GM12878 (cell line): ENCODE data around the gene ICAM2. TPM values are rescaled to one million over a fixed set of nuclear protein-coding genes. Genes with fewer than 3 reads are reported as not detected.

Experiments used
- ATAC-seq: fragments of 200-7000 bp; cut with Tn5 transposase; 3 replicates; pipeline ENCODE4 v1.9.1; 2020; ENCODE audit warnings: mild to moderate bottlenecking, moderate library complexity
- BruUV-seq: library from RNA; stranded (reverse); fragments of 400-500 nt; replicated peaks from 2 replicates; lab custom pipeline; 2021; lab: Mats Ljungman, UMichigan
- CTCF ChIA-PET: fragments of 300-600 bp; sonication (Branson Sonifier 250); formaldehyde crosslinking; extraction: SDS; loops from one replicate; lab custom pipeline; 2021; ENCODE audit warnings: inconsistent platforms; lab: Yijun Ruan, JAX
- POLR2A ChIA-PET: fragments of 350-600 bp; formaldehyde crosslinking; extraction: SDS; loops from one replicate; lab custom pipeline; 2021; ENCODE audit warnings: inconsistent platforms; lab: Charles Lee
- RAD21 ChIA-PET: fragments of 300-600 bp; sonication (Branson Sonifier 250); formaldehyde crosslinking; loops from one replicate; lab custom pipeline; 2023; ENCODE audit warnings: antibody characterized with exemption; ENCODE audit not compliant: unreplicated experiment; lab: Charles Lee
- SMC1A ChIA-PET: fragments of 300-600 bp; sonication (Branson Sonifier 250); formaldehyde crosslinking; loops from one replicate; lab custom pipeline; 2023; ENCODE audit not compliant: unreplicated experiment, uncharacterized antibody; lab: Charles Lee
- DNase-seq: peaks from one replicate; pipeline ENCODE4 v3.0.0-alpha.2; 2011; ENCODE audit warnings: low read depth, low spot score
- FAIRE-seq: peaks from 3 replicates; lab custom pipeline; 2011; peaks lifted over from hg19 to GRCh38; lab: Jason Lieb, UNC
- H2AFZ ChIP-seq: 2 replicates; pipeline ENCODE4 v1.6.0; 2011; ENCODE audit warnings: low read depth, low read length, control low read depth; ENCODE audit not compliant: control insufficient read depth
- H3K27ac ChIP-seq: 2 replicates; pipeline ENCODE4 v1.5.1; 2011; ENCODE audit warnings: control low read depth; ENCODE audit not compliant: control insufficient read depth, insufficient read depth
- H3K27me3 ChIP-seq, 2 experiments: replicated peaks in 1 of 2; 2 replicates each; pipeline versions ENCODE4 v1.6.0 to v1.6.1; 2011; ENCODE audit warnings: low read length in 1 of 2; ENCODE audit not compliant: control insufficient read depth in 2 of 2, insufficient read depth in 2 of 2
- H3K36me3 ChIP-seq, 2 experiments: 2 replicates each; pipeline ENCODE4 v1.5.1; 2011; ENCODE audit warnings: low read length in 1 of 2; ENCODE audit not compliant: control insufficient read depth in 2 of 2, insufficient read depth in 2 of 2
- H3K4me1 ChIP-seq: 2 replicates; pipeline ENCODE4 v1.6.1; 2011; ENCODE audit warnings: mild to moderate bottlenecking, low read length, moderate library complexity, mixed read lengths; ENCODE audit not compliant: control insufficient read depth, insufficient read depth
- H3K4me2 ChIP-seq: 2 replicates; pipeline ENCODE4 v1.6.0; 2011; ENCODE audit warnings: control low read depth; ENCODE audit not compliant: control insufficient read depth, insufficient read depth
- H3K4me3 ChIP-seq: fragments of 200-600 bp; sonication (generic); 2 replicates; pipeline ENCODE4 v1.5.1; 2016
- H3K79me2 ChIP-seq: 2 replicates; pipeline ENCODE4 v1.6.0; 2011; ENCODE audit warnings: low read length; ENCODE audit not compliant: control insufficient read depth, insufficient read depth
- H3K9ac ChIP-seq: 2 replicates; pipeline ENCODE4 v1.8.0; 2011; ENCODE audit warnings: low read length, control low read depth, mixed read lengths; ENCODE audit not compliant: control insufficient read depth, insufficient read depth
- H3K9me3 ChIP-seq: replicated peaks from 3 replicates; pipeline ENCODE4 v1.5.1; 2011; ENCODE audit warnings: mild to moderate bottlenecking, low read length; ENCODE audit not compliant: control insufficient read depth, insufficient read depth
- H4K20me1 ChIP-seq: 2 replicates; pipeline ENCODE4 v1.6.0; 2011; ENCODE audit not compliant: control insufficient read depth, insufficient read depth
- BRCA1 ChIP-seq: IDR thresholded peaks from 2 replicates; pipeline ENCODE4 v1.6.1; 2011; ENCODE audit warnings: low read depth, low read length, improper control_type of control experiment
- CBX3 ChIP-seq: fragments of 200-600 bp; sonication (generic); IDR thresholded peaks from 2 replicates; pipeline ENCODE4 v1.6.1; 2016; ENCODE audit warnings: low read depth, borderline replicate concordance
- CHD2 ChIP-seq: IDR thresholded peaks from 2 replicates; pipeline ENCODE4 v1.6.1; 2011; ENCODE audit warnings: low read depth, low read length, improper control_type of control experiment, borderline replicate concordance
- E2F8 ChIP-seq: fragments of 450-650 bp; IDR thresholded peaks from 2 replicates; pipeline ENCODE4 v1.6.1; 2018; ENCODE audit warnings: mild to moderate bottlenecking, low read depth, moderate library complexity; ENCODE audit not compliant: partially characterized antibody
- EP300 ChIP-seq, 2 experiments: fragments of 150-350 bp in 1 of 2; IDR thresholded peaks; 2 replicates each; pipeline ENCODE4 v1.6.1; 2011 to 2012; ENCODE audit warnings: low read depth in 2 of 2, low read length in 2 of 2, borderline replicate concordance in 1 of 2, improper control_type of control experiment in 1 of 2, inconsistent platforms in 1 of 2; ENCODE audit not compliant: control insufficient read depth in 1 of 2
- GABPA ChIP-seq: IDR thresholded peaks from 2 replicates; pipeline ENCODE4 v1.6.1; 2014; ENCODE audit warnings: antibody characterized with exemption, low read depth, mild to moderate bottlenecking, inconsistent platforms
- NKRF ChIP-seq: fragments of 450-650 bp; conservative IDR thresholded peaks from 2 replicates; pipeline ENCODE4 v1.6.1; 2017; ENCODE audit warnings: mild to moderate bottlenecking, moderate library complexity
- PBX3 ChIP-seq: IDR thresholded peaks from 2 replicates; pipeline ENCODE4 v1.6.1; 2011; ENCODE audit warnings: mild to moderate bottlenecking, low read depth, low read length, moderate library complexity; ENCODE audit not compliant: insufficient replicate concordance
- RAD51 ChIP-seq: fragments of 450-650 bp; IDR thresholded peaks from 2 replicates; pipeline ENCODE4 v1.6.1; 2016; ENCODE audit warnings: moderate library complexity, mild to moderate bottlenecking, inconsistent platforms
- TCF12 ChIP-seq: IDR thresholded peaks from 2 replicates; pipeline ENCODE4 v1.6.1; 2011; ENCODE audit warnings: low read depth, mild to moderate bottlenecking, low read length
- ZNF207 ChIP-seq: fragments of 450-650 bp; IDR thresholded peaks from 2 replicates; pipeline ENCODE4 v1.6.1; 2014; ENCODE audit warnings: antibody characterized with exemption, mild to moderate bottlenecking, borderline replicate concordance
- WGBS: methylation state at CpG from one replicate; pipeline ENCODE4 v1.1.6; 2016; ENCODE audit warnings: low lambda C conversion rate; ENCODE audit not compliant: insufficient replicate concordance, insufficient coverage; ENCODE audit errors: missing lambda C conversion rate; 5-methylcytosine and 5-hydroxymethylcytosine counted together
- in situ Hi-C: fragments of 300-500 bp; cut with MboI; formaldehyde crosslinking; loops from 9 replicates; pipeline ENCODE4 v1.14.3; 2018; ENCODE audit warnings: mixed read lengths
- intact Hi-C: fragments of 100-400 bp; cut with micrococcal nuclease; formaldehyde crosslinking; loops from one replicate; pipeline ENCODE4 v1.14.2; 2022; ENCODE audit not compliant: unreplicated experiment
- polyA plus RNA-seq, 11 experiments: library from polyadenylated mRNA; depleted of rRNA in 4 of 11; unstranded in 6 of 11; stranded (reverse) in 5 of 11; fragments of >200 nt; fragmentation: Nextera tagmentation in 4 of 11; fragmentation: Illumina TruSeq in 1 of 11; extraction: Ambion mirVana in 4 of 11; extraction: Trizol in 1 of 11; gene quantifications; 1 replicate in 1 of 11; 2 replicates in 10 of 11; pipeline versions ENCODE4 v1.2.1 to v1.2.3, GENCODE V29; 2011 to 2016; ENCODE audit warnings: inconsistent platforms in 2 of 11, missing spikeins in 2 of 11, low read depth in 1 of 11
- total RNA-seq, 4 experiments: library from RNA; depleted of rRNA in 3 of 4; stranded (reverse); fragments of >200 nt in 3 of 4; fragmentation: Illumina TruSeq in 1 of 4; extraction: Trizol in 1 of 4; gene quantifications; 2 replicates each; pipeline versions ENCODE4 v1.2.1 to v1.2.3, GENCODE V29; 2013 to 2021

The ICAM2 gene
- total and polyA plus RNA-seq, 10 of the 15 experiments (the other 5 are each of a cell fraction or from before 2014, with no cell fraction given) = 23.6 to 108 (median 58.1) TPM

- no peak overlapping the region for H3K4me2 ChIP-seq
- no peaks in the 10 kb centered on the region for H3K4me1 ChIP-seq
- WGBS = 100% methylated on average over 4 of the region's 4 CpGs
- BruUV-seq = no TSS peak
- DNase-seq (no peak), FAIRE-seq (no peak), ATAC-seq (no peak)
- no peaks in the 10 kb centered on the region for H3K79me2 ChIP-seq
- ChIA-PET RAD21 (interaction anchor here (8.3 kb wide), 1 partner anchor 99 kb away, joined by 507 read pairs; the partner anchor contains the start of gene ERN1), CTCF (interaction anchor here (1.1 to 13.0 kb wide), 4 partner anchors 17 to 112 kb away, joined by 3 to 915 read pairs (median 40); partner anchors contain the start of gene ERN1), POLR2A (no interaction called here), SMC1A (interaction anchor here (1.2 to 15.0 kb wide), 2 partner anchors 25 to 101 kb away, joined by 4 to 570 read pairs; partner anchors contain the start of gene ERN1)
- in situ Hi-C loops (loop anchor here (25.0 kb wide), 1 partner anchor 255 kb away; no protein-coding TSS in a partner anchor), intact Hi-C loops (no loop called here)
- no peak overlapping the region for H3K9ac ChIP-seq
- no peaks in the 10 kb centered on the region for H4K20me1 ChIP-seq
- H3K4me3 ChIP-seq = no peak overlapping the region
- no peaks in the 10 kb centered on the region; a peak in 1 of 4 replicates for H3K36me3 ChIP-seq
- H3K9me3 ChIP-seq = no peaks in the 10 kb centered on the region
- H3K27ac ChIP-seq = no peak overlapping the region
- H3K27me3 ChIP-seq = no peaks in the 10 kb centered on the region
- no peak overlapping the region for H2AFZ ChIP-seq
- no peak for TF ChIP-seq E2F8
- no peak for TF ChIP-seq EP300 (IDR thresholded peaks at IDR 0.05; ENCODE audit: borderline replicate concordance in 1 of 2, control insufficient read depth in 1 of 2, low read depth in 2 of 2, low read length in 2 of 2)
- TF ChIP-seq PBX3 = no peak
- TF ChIP-seq ZNF207 = no peak
- TF ChIP-seq TCF12 = no peak
- no peak for TF ChIP-seq CBX3
- no peak for TF ChIP-seq GABPA
- no peak for TF ChIP-seq BRCA1
- TF ChIP-seq CHD2 = no peak
- no peak for TF ChIP-seq NKRF
- TF ChIP-seq RAD51 = no peak
Measured at GRCh38 chr17:64032081-64032480, 11.6 kb upstream of the ICAM2 start.
